NCI-H1417 (cell line): ENCODE results near the gene SPACA6.
"Not testable (repeated sequence)": the region's sequence is repeated elsewhere in the genome, so short reads cannot be mapped to it uniquely, and the experiment has no call there.

Experiments used
- DNase-seq, 3 experiments: peaks; one replicate each; lab custom pipeline; 2025; lab: John Stamatoyannopoulos, UW

Gene SPACA6

GRCh38 chr19:51693260-51693659 is at the start of gene SPACA6:
SPACA6 (plus strand) TSS chr19:51693330; CDS start chr19:51693527, 197 bp downstream.
- no peak for DNase-seq

GRCh38 chr19:51644636-51645271 is 48.4 kb upstream of the SPACA6 start:
- no peak for DNase-seq

- not testable (repeated sequence) for DNase-seq
These were observed 46.4 kb upstream of the SPACA6 start, which contains the start of gene SIGLEC14 for GRCh38 chr19:51646730-51647129. SIGLEC14 (minus strand) TSS chr19:51646825; CDS start chr19:51646759, 66 bp downstream.

GRCh38 chr19:51647318-51647717 is 45.8 kb upstream of the SPACA6 start:
- DNase-seq = no peak

- DNase-seq = no peak
These were observed 41.8 kb upstream of the SPACA6 start for GRCh38 chr19:51651216-51651846.

GRCh38 chr19:51652266-51652665 is 40.9 kb upstream of the SPACA6 start:
- no peak for DNase-seq

- no peak for DNase-seq
These were observed 40.0 kb upstream of the SPACA6 start for GRCh38 chr19:51653162-51653561.

GRCh38 chr19:51654783-51655182 is 38.3 kb upstream of the SPACA6 start:
- no peak for DNase-seq

GRCh38 chr19:51660975-51661600 is 32.0 kb upstream of the SPACA6 start:
- DNase-seq = peak; percentile 52 to 77 (median 64)

- no peak for DNase-seq
These were observed 29.5 kb upstream of the SPACA6 start for GRCh38 chr19:51663650-51664049.

GRCh38 chr19:51664131-51664530 is 29.0 kb upstream of the SPACA6 start:
- DNase-seq = no peak

- DNase-seq = no peak
These were observed 28.1 kb upstream of the SPACA6 start for GRCh38 chr19:51664997-51665396.

GRCh38 chr19:51668216-51668615 is 24.9 kb upstream of the SPACA6 start:
- no peak for DNase-seq

GRCh38 chr19:51675911-51676565 is 17.1 kb upstream of the SPACA6 start:
- DNase-seq = peak in 1 of 3 experiments; percentile 12

GRCh38 chr19:51676566-51677083 is 16.5 kb upstream of the SPACA6 start:
- no peak for DNase-seq

GRCh38 chr19:51680474-51680873 is 12.7 kb upstream of the SPACA6 start:
- no peak for DNase-seq

- DNase-seq = peak in 1 of 3 experiments; percentile 14
These were observed 11.7 kb upstream of the SPACA6 start for GRCh38 chr19:51681286-51681941.

- no peak for DNase-seq
These were observed 7.0 kb upstream of the SPACA6 start for GRCh38 chr19:51686171-51686570.

- DNase-seq = peak in 2 of 3 experiments; percentile 57 to 68
These were observed 5.1 kb upstream of the SPACA6 start for GRCh38 chr19:51687791-51688670.

GRCh38 chr19:51688671-51689571 is 4.2 kb upstream of the SPACA6 start:
- DNase-seq = peak in 2 of 3 experiments; percentile 81 to 90
